ENCODE measurements around the gene AATK.

The AATK gene

DNA sequence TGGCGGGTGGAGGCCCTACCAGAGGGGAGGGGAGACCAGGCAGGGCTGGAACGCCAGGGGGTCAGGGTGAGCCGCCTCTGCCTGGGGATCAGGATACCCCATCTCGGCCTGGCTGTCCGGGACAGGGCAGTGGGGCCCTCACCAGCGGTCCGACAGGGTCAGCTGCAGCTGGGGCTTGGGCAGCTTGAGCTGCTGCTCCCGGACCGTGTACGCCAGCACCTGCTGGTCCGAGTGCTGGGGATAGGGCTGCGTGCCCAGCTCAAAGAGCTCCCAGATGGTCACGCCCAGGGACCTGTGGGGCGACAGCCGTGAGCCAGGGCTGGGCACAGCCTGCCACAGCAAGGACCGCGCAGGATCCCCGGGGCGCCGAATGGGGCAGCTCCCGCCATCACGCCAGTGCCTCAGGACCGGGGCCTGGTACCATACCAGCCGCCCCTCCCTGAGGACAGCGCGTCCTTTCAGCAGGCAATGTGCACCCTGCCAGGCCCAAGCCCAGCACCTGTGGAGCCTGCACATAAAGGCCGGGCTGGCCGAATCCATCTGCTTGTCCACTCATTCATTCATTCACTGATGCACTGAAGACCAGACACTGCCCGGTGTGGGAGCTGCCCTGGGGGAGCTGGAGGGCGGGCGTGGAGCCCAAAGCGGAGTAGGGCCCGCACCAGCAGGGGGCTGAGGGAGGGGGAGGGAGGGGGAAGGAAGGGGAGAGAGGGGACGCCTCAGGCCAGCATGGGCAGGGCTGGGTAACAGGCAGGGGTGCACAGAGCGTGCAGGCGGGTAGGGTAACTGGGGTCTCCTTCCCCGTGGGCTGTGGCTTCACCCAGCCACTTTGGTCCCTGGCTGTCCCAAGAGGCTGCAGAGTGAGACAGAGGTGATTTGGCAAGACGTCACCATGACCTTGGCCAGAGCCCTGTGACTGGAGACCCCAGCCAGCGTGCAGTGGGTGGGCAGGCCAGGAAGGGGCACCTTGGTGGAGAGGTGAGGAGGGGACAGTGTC is 42.7 kb downstream of the AATK start:
- no peaks in the 10 kb centered on the region for H3K36me3 ChIP-seq
- TF ChIP-seq, protein P1, sequence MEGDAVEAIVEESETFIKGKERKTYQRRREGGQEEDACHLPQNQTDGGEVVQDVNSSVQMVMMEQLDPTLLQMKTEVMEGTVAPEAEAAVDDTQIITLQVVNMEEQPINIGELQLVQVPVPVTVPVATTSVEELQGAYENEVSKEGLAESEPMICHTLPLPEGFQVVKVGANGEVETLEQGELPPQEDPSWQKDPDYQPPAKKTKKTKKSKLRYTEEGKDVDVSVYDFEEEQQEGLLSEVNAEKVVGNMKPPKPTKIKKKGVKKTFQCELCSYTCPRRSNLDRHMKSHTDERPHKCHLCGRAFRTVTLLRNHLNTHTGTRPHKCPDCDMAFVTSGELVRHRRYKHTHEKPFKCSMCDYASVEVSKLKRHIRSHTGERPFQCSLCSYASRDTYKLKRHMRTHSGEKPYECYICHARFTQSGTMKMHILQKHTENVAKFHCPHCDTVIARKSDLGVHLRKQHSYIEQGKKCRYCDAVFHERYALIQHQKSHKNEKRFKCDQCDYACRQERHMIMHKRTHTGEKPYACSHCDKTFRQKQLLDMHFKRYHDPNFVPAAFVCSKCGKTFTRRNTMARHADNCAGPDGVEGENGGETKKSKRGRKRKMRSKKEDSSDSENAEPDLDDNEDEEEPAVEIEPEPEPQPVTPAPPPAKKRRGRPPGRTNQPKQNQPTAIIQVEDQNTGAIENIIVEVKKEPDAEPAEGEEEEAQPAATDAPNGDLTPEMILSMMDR (IDR thresholded peaks at IDR 0.05): no peak
- DNase-seq: no peak
- no peak overlapping the region for H3K27ac ChIP-seq
- H3K4me1 ChIP-seq: peaks cover 0 to 14% (median 8%) of the 10 kb centered on the region in 4 donors
- no peak overlapping the region for H3K4me3 ChIP-seq
- H3K27me3 ChIP-seq: peaks cover 0 to 76% of the 10 kb centered on the region in 2 donors
- intact Hi-C loops (cut with DNase I; ENCODE audit: low total_unique reads): loop anchor here (10.0 kb wide), 1 partner anchor 461 kb away; no protein-coding TSS in a partner anchor
- no peaks in the 10 kb centered on the region for H3K9me3 ChIP-seq

DNA sequence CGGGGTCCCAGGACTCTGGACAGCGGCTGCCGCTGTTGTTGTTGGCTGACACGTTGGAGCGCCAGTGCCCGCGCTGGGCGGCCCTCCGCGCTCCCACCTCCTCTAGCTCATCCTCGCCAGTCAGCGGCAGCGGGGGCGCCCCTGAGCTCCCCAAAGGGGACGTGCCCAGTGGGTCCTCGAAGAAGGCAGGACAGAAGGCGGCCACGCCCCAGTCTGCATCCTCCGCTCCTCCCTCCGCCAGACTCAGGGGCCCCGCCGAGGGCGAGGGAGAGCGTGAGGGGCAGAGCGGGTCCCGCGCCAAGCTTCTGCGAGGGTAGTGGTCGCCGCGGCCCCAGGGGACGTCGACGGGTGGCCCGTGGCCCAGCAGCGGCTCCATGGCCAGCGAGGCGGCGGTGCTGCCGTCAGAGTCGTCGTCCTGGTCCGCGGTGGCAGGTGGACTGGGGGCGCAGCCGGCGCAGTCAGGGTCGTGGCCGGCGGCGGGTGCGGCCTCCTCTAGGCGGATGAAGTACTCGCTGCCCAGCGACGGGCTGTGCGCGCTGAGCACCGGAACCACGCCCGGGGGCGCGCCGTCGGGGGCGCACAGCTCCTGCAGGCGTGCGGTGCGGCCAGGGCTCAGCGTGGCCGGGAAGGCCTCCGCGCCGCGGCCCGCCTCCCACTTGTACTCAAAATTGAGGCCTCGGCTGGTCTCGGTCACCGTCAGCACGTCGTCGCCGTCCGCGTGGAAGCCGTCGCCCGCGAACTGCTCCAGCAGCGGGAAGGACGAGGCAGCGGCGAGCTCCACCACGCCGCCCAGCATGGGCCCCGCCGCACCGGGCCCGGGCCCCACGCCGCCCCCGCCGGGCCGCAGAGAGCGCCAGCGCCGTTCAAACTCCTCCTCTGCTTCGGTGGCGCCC is 43.9 kb downstream of the AATK start:
- H3K36me3 ChIP-seq: no peaks in the 10 kb centered on the region
- no peak overlapping the region for H3K4me3 ChIP-seq
- H3K4me1 ChIP-seq: peaks cover 0 to 15% (median 8%) of the 10 kb centered on the region in 4 donors
- intact Hi-C loops (cut with DNase I; ENCODE audit: low total_unique reads): loop anchor here (10.0 kb wide), 1 partner anchor 463 kb away; no protein-coding TSS in a partner anchor
- H3K27me3 ChIP-seq: peaks cover 0 to 84% of the 10 kb centered on the region in 2 donors
- H3K9me3 ChIP-seq: no peaks in the 10 kb centered on the region
- TF ChIP-seq, protein P1 (IDR thresholded peaks at IDR 0.05): no peak
- no peak for DNase-seq
- no peak overlapping the region for H3K27ac ChIP-seq

DNA sequence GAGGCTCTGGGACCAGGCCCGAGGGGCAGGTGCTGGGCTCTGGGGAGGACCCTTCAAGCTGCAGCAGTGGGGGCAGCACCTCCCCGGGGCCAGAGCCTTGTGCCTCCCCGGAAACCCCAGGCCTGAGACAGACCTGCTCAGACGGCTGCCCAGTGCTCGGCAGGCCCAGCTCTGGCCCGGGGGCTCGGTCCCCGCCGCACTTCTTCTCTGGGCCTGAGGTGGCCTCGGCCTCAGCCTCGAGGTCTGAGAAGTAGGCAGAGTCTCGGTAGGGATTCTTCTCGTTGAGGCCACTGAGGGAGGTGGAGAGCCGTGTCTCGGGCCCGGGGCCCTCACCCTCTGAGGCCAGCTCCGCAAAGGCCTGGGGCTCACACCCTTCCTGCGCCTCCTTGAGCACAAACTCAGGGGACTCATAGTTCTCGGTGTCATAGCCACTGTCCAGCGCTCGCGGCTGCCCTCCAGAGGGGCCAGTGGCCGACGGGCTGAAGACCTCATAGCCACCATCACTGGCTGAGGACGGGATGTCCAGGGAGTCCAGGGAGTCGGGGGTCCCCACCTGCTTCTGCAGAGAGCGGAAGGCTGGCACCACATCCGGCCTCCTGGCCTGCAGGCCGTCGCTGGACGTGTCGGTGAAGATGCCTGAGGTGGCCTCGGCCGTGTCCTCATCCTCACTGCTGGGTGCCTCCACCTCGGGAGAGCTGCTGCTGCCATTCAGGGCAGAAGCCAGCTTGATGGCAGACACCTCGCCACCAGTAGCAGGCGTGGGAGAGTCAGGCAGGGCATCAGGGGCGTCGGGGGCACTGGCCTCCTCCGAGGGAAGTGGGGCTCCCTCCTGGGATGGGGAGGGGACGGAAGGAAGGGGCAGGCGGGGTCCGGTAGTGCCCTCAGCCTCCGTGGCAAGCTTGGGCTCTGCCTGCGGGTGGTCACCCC is 45.1 kb downstream of the AATK start:
- H3K4me1 ChIP-seq: peaks cover 0 to 20% (median 8%) of the 10 kb centered on the region in 4 donors
- H3K27me3 ChIP-seq: peaks cover 0 to 88% of the 10 kb centered on the region in 2 donors
- intact Hi-C loops (cut with DNase I; ENCODE audit: low total_unique reads): loop anchor here (10.0 kb wide), 1 partner anchor 464 kb away; no protein-coding TSS in a partner anchor
- DNase-seq: no peak
- H3K9me3 ChIP-seq: no peaks in the 10 kb centered on the region
- TF ChIP-seq, protein P1 (IDR thresholded peaks at IDR 0.05): no peak
- H3K36me3 ChIP-seq: peaks cover 0 to 7% (median 6%) of the 10 kb centered on the region in 3 donors
- no peak overlapping the region for H3K4me3 ChIP-seq
- H3K27ac ChIP-seq: no peak overlapping the region

DNA sequence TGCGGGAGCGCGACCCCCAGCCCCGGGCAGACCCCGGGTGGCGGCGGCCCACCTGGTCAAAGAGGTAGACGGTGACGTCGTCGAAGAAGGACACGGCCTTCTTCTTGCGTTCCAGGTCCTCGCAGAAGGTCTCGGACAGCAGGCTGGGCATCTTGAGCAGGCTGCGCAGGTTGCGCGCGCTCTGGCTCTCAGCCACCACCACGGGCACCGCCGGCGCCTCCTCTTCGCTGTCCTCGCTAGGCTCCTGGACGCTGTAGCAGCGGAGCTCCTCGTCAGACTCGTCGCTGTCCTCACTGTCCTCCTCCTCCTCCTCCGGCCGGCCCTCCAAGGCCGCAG is 45.9 kb downstream of the AATK start:
- intact Hi-C loops (cut with DNase I; ENCODE audit: low total_unique reads): loop anchor here (10.0 kb wide), 1 partner anchor 465 kb away; no protein-coding TSS in a partner anchor
- Histone ChIP-seq H3K9me3 (no peaks in the 10 kb centered on the region), H3K4me1 (peaks cover 0 to 20% (median 8%) of the 10 kb centered on the region in 4 donors), H3K4me3 (no peak overlapping the region), H3K27ac (no peak overlapping the region), H3K36me3 (peaks cover 0 to 8% (median 7%) of the 10 kb centered on the region in 3 donors), H3K27me3 (peaks cover 0 to 89% of the 10 kb centered on the region in 2 donors)
- DNase-seq: no peak
- TF ChIP-seq, protein P1 (IDR thresholded peaks at IDR 0.05): no peak
